B cell (primary cell): ENCODE results near the gene RET.

Source experiments
- CTCF ChIP-seq: fragments of 200-600 bp; IDR thresholded peaks from one replicate; pipeline ENCODE4 v1.8.0; 2022; ENCODE audit warnings: antibody characterized with exemption, mild to moderate bottlenecking
- EZH2 ChIP-seq: IDR thresholded peaks from 2 replicates; pipeline ENCODE4 v1.6.1; 2012; ENCODE audit warnings: borderline replicate concordance, low read depth, mild to moderate bottlenecking, moderate library complexity, low read length; ENCODE audit not compliant: insufficient read depth, poor library complexity, severe bottlenecking

GRCh38 chr10:43064331-43065075 is 12.4 kb upstream of the RET start:
- no peak for TF ChIP-seq EZH2
- no peak for TF ChIP-seq CTCF
